HEK293 (cell line): Measurements from ENCODE around the gene TTLL13.

ENCODE experiments used
- EGR2 ChIP-seq: fragments of 450-650 bp; formaldehyde crosslinking; IDR thresholded peaks from 2 replicates; pipeline ENCODE4 v1.5.1; 2016; ENCODE audit warnings: low read depth, missing biosample characterization, missing genetic modification characterization
- PRDM1 ChIP-seq: fragments of 450-650 bp; formaldehyde crosslinking; IDR thresholded peaks from 2 replicates; pipeline ENCODE4; 2016; ENCODE audit warnings: missing biosample characterization, missing genetic modification characterization
- YY1 ChIP-seq: fragments of 450-650 bp; formaldehyde crosslinking; IDR thresholded peaks from 2 replicates; pipeline ENCODE4 v1.5.1; 2018; ENCODE audit warnings: missing biosample characterization, missing genetic modification characterization
- ZNF114 ChIP-seq: fragments of 450-650 bp; formaldehyde crosslinking; IDR thresholded peaks from 2 replicates; pipeline ENCODE4 v1.5.0; 2017; ENCODE audit warnings: missing biosample characterization, missing genetic modification characterization
- ZNF211 ChIP-seq: fragments of 450-650 bp; formaldehyde crosslinking; IDR thresholded peaks from 2 replicates; pipeline ENCODE4 v1.5.1; 2016; ENCODE audit warnings: low read depth, missing biosample characterization, missing genetic modification characterization
- ZNF324 ChIP-seq: fragments of 450-650 bp; formaldehyde crosslinking; IDR thresholded peaks from 2 replicates; pipeline ENCODE4 v1.5.1; 2016; ENCODE audit warnings: missing biosample characterization, missing genetic modification characterization
- ZNF624 ChIP-seq: fragments of 450-650 bp; formaldehyde crosslinking; IDR thresholded peaks from 2 replicates; pipeline ENCODE4 v1.5.1; 2017; ENCODE audit warnings: missing biosample characterization, missing genetic modification characterization
- ZNF626 ChIP-seq: fragments of 450-650 bp; sonication (Bioruptor Pico); formaldehyde crosslinking; IDR thresholded peaks from 2 replicates; pipeline ENCODE4 v1.5.1; 2018; ENCODE audit warnings: missing biosample characterization, missing genetic modification characterization, inconsistent platforms
- TF ChIP-seq, protein P1 (sequence below): fragments of 450-650 bp; formaldehyde crosslinking; IDR thresholded peaks from 2 replicates; pipeline ENCODE4 v1.5.1; 2016; ENCODE audit warnings: missing biosample characterization, missing genetic modification characterization
- TF ChIP-seq, protein P2 (sequence below): fragments of 450-650 bp; formaldehyde crosslinking; IDR thresholded peaks from 2 replicates; pipeline ENCODE4 v1.5.1; 2016; ENCODE audit warnings: missing biosample characterization, missing genetic modification characterization

DNA sequence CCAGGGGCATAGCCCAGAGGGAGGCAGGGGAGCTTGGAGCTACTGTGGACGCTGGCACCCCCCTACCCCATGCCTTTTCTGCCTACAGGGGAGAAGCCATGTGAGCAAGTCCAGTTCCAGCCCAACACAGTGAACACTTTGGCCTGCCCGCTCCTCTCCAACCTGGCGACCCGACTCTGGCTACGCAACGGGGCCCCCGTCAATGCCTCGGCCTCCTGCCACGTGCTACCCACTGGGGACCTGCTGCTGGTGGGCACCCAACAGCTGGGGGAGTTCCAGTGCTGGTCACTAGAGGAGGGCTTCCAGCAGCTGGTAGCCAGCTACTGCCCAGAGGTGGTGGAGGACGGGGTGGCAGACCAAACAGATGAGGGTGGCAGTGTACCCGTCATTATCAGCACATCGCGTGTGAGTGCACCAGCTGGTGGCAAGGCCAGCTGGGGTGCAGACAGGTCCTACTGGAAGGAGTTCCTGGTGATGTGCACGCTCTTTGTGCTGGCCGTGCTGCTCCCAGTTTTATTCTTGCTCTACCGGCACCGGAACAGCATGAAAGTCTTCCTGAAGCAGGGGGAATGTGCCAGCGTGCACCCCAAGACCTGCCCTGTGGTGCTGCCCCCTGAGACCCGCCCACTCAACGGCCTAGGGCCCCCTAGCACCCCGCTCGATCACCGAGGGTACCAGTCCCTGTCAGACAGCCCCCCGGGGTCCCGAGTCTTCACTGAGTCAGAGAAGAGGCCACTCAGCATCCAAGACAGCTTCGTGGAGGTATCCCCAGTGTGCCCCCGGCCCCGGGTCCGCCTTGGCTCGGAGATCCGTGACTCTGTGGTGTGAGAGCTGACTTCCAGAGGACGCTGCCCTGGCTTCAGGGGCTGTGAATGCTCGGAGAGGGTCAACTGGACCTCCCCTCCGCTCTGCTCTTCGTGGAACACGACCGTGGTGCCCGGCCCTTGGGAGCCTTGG lies 21.3 kb upstream of the TTLL13 start:
- TF ChIP-seq, protein P1, sequence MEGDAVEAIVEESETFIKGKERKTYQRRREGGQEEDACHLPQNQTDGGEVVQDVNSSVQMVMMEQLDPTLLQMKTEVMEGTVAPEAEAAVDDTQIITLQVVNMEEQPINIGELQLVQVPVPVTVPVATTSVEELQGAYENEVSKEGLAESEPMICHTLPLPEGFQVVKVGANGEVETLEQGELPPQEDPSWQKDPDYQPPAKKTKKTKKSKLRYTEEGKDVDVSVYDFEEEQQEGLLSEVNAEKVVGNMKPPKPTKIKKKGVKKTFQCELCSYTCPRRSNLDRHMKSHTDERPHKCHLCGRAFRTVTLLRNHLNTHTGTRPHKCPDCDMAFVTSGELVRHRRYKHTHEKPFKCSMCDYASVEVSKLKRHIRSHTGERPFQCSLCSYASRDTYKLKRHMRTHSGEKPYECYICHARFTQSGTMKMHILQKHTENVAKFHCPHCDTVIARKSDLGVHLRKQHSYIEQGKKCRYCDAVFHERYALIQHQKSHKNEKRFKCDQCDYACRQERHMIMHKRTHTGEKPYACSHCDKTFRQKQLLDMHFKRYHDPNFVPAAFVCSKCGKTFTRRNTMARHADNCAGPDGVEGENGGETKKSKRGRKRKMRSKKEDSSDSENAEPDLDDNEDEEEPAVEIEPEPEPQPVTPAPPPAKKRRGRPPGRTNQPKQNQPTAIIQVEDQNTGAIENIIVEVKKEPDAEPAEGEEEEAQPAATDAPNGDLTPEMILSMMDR, result no peak
- TF ChIP-seq EGR2, result no peak
- TF ChIP-seq ZNF324 (tag by site-specific recombination), result no peak
- no peak for TF ChIP-seq ZNF211 (tag by site-specific recombination)
- no peak for TF ChIP-seq ZNF626
- TF ChIP-seq ZNF624 (tag by site-specific recombination), result no peak
- TF ChIP-seq PRDM1, result no peak
- no peak for TF ChIP-seq ZNF114
- TF ChIP-seq, protein P2, sequence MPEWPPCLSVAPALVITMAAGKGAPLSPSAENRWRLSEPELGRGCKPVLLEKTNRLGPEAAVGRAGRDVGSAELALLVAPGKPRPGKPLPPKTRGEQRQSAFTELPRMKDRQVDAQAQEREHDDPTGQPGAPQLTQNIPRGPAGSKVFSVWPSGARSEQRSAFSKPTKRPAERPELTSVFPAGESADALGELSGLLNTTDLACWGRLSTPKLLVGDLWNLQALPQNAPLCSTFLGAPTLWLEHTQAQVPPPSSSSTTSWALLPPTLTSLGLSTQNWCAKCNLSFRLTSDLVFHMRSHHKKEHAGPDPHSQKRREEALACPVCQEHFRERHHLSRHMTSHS, result no peak
- no peak for TF ChIP-seq YY1 (tag by site-specific recombination)
